Sigmoid colon (tissue), 4 donors: Measurements from ENCODE around the gene GLP2R.

Experiments
- EP300 ChIP-seq, 4 donors: sonication (generic); formaldehyde crosslinking; IDR thresholded peaks; one replicate each; pipeline ENCODE4 v1.6.1; 2017; ENCODE audit warnings: antibody characterized with exemption in 4 of 4
- POLR2A ChIP-seq, 2 donors: fragments of 450-650 bp; IDR thresholded peaks; one replicate each; pipeline ENCODE4 v1.6.1; 2016; ENCODE audit warnings: antibody characterized with exemption in 2 of 2, mild to moderate bottlenecking in 2 of 2, moderate library complexity in 2 of 2
- TF ChIP-seq, protein P1 (sequence below), 4 experiments: fragments of 450-650 bp in 3 of 4; fragments of 200-600 bp in 1 of 4; IDR thresholded peaks; one replicate each; pipeline ENCODE4 v1.5.1; 2016 to 2019; ENCODE audit warnings: antibody characterized with exemption in 4 of 4, mild to moderate bottlenecking in 3 of 4, moderate library complexity in 2 of 4

DNA sequence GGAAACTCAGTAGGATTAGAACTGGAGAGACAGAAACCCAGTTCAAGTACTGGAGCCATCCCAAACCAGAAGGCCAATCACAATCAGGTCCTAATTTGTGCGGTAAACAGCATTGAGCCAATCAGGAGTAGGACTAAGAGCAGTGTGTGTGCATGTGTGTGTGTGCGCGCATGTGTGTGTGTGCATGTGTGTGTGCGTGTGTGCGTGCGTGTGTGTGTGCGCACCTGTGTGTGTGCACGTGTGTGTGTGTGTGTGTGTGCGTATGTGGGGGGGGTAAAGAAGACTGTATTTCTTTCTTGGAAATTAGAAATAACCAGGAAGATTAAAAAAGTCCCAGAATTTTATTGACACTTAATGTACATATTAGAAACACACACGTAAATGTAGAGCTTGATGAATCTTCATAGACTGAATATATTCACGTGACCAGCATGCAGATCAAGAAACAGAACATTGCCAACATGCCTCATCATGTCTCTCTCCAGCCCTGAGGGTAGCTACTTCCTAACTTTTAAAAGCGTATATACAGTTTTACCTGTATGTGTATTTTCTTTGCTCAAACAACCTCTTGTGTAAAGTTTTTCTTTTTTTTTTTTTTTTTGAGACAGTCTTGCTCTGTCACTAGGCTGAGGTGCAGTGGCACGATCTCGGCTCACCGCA is 33.4 kb upstream of the GLP2R start:
- TF ChIP-seq, protein P1, sequence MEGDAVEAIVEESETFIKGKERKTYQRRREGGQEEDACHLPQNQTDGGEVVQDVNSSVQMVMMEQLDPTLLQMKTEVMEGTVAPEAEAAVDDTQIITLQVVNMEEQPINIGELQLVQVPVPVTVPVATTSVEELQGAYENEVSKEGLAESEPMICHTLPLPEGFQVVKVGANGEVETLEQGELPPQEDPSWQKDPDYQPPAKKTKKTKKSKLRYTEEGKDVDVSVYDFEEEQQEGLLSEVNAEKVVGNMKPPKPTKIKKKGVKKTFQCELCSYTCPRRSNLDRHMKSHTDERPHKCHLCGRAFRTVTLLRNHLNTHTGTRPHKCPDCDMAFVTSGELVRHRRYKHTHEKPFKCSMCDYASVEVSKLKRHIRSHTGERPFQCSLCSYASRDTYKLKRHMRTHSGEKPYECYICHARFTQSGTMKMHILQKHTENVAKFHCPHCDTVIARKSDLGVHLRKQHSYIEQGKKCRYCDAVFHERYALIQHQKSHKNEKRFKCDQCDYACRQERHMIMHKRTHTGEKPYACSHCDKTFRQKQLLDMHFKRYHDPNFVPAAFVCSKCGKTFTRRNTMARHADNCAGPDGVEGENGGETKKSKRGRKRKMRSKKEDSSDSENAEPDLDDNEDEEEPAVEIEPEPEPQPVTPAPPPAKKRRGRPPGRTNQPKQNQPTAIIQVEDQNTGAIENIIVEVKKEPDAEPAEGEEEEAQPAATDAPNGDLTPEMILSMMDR (IDR thresholded peaks at IDR 0.05): no peak
- no peak for TF ChIP-seq POLR2A (IDR thresholded peaks at IDR 0.05)
- TF ChIP-seq EP300 (IDR thresholded peaks at IDR 0.05): no peak
